GM12892 (cell line): Measurements from ENCODE around the gene C2CD5.

Experiments
- POLR2A ChIP-seq: IDR thresholded peaks from 2 replicates; pipeline ENCODE4 v1.6.1; 2011; ENCODE audit warnings: low read depth, low read length, control low read depth
- POLR2AphosphoS5 ChIP-seq: IDR thresholded peaks from 2 replicates; pipeline ENCODE4 v1.6.1; 2011; ENCODE audit warnings: low read depth, low read length, control low read depth

- no peak for TF ChIP-seq POLR2A
- no peak for TF ChIP-seq POLR2AphosphoS5
Measured at GRCh38 chr12:22551624-22552023, 7.3 kb upstream of the C2CD5 start.
